ENCODE measurements around the gene SIAH3. TPM values are rescaled to one million over a fixed set of nuclear protein-coding genes. Genes with fewer than 3 reads are reported as not detected.

SIAH3 gene
- total and polyA plus RNA-seq, 2 experiments from 2014 or later, result 0.13 to 0.17 TPM

DNA sequence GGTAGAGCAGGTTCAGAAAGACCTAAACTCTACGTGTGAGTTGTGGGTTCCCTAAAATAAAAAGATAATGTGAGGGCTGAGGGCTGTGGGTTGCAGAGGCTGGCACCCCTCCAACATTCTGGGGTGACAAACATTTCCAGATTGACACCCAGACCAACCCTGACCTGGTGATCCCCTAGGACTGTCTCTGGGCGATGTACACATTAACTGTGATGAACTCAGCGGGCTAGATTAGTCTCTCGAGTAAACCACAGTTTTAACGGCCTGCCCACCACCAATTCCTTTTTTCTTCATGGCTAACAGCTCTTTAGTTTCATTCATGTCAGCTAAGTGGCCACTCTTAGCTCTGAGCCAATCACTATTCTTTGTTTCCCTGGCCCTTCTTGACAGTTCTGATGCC, 24.8 kb downstream of the SIAH3 start:
- Histone ChIP-seq H3K27ac (ENCODE audit: low read depth) (no peak overlapping the region), H3K4me3 (no peak overlapping the region), H3K4me2 (no peak overlapping the region), H3K36me3 (ENCODE audit: insufficient read depth) (no peaks in the 10 kb centered on the region), H3K79me2 (replicated peaks; ENCODE audit: insufficient read depth) (no peaks in the 10 kb centered on the region), H3K9me2 (ENCODE audit: insufficient read depth) (0 out of 2 replicates have a peak, but pooled peaks cover 5% of the 10 kb centered on the region), H2AFZ (no peak overlapping the region), H3F3A (replicated peaks; ENCODE audit: low read depth) (no peaks in the 10 kb centered on the region), H3K27me3 (ENCODE audit: insufficient read depth) (no peaks in the 10 kb centered on the region), H3K4me1 (ENCODE audit: insufficient read depth) (peaks cover 22% of the 10 kb centered on the region), H4K20me1 (replicated peaks; ENCODE audit: insufficient read depth) (no peaks in the 10 kb centered on the region)
- ATAC-seq (no peak), DNase-seq (ENCODE audit: low spot score) (no peak)
- Mint-ChIP-seq H3K36me3 (ENCODE audit: low read depth) (no peaks in the 10 kb centered on the region), H3K9me3 (no peaks in the 10 kb centered on the region), H3K4me3 (no peak overlapping the region), H3K4me1 (peaks cover 24% of the 10 kb centered on the region), H3K27ac (no peak overlapping the region; the same call in none of the 2 replicates), H3K27me3 (ENCODE audit: insufficient read depth, low read depth, poor library complexity) (no peaks in the 10 kb centered on the region)
- TF ChIP-seq ZNF462 (CRISPR knock-in tag; IDR thresholded peaks at IDR 0.05), result no peak
- no peak for TF ChIP-seq EZH2phosphoT487 (IDR thresholded peaks at IDR 0.05; ENCODE audit: unreplicated experiment)
- TF ChIP-seq NANOG (IDR thresholded peaks at IDR 0.05; ENCODE audit: borderline replicate concordance), result no peak
- no peak for TF ChIP-seq CREB1 (CRISPR knock-in tag; IDR thresholded peaks at IDR 0.05; ENCODE audit: low read depth)
- no peak for TF ChIP-seq ETS1 (IDR thresholded peaks at IDR 0.05)
- no peak for TF ChIP-seq STAT1 (IDR thresholded peaks at IDR 0.05; ENCODE audit: unreplicated experiment)
- no peak for TF ChIP-seq EZH2 (IDR thresholded peaks at IDR 0.05; ENCODE audit: low read depth, unreplicated experiment)

All from GM23338 (cell line).